ENCODE results near the gene DYSF. TPM values are rescaled to one million over a fixed set of nuclear protein-coding genes. Genes with fewer than 3 reads are reported as not detected.

DYSF gene
- total and polyA plus RNA-seq, 2 donors from 2014 or later = 11.3 to 19.8 TPM

DNA sequence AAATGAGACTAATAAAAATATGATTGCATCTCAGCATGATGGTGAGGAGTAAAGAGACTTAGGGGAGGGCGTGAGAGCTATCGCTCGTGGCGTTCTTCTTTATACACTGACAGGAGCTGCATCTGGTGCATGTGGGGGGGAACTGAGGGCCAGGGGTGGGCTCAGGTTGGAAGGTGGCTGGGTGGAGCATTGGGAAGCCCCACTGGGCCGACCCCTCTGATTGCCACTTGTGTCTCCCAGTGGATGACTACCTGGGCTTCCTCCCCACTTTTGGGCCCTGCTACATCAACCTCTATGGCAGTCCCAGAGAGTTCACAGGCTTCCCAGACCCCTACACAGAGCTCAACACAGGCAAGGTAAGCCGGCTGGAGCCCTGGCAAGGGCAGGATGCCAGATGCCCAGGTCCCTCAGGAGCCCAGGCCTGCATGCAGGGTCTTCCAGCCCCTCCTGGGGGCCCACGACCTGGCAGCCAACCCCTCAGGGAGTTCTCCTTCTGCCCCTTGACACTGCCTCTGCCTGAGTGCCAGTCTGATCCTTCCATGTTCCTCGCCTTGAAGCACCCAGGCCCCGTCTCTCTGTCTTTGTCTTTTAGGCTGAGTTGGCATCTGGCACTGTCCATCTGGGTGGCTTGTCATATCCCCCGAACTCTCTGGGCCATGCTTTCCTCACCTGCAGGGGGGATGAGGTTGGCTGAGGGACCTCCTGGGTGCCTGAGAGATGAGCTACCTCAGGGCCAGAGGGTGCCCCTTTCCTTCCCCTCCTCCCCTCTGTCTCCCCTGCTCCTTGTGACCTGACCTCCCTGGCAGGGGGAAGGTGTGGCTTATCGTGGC lies 97.7 kb downstream of the DYSF start:
- Histone ChIP-seq H3K36me3 (ENCODE audit: control insufficient read depth in 2 of 3, insufficient read depth in 3 of 3, low read length in 3 of 3) (no peaks in the 10 kb centered on the region), H3K9ac (ENCODE audit: low read length in 3 of 3) (no peak overlapping the region), H3K27me3 (ENCODE audit: control insufficient read depth, insufficient read depth, low read length) (peaks cover under 1% of the 10 kb centered on the region), H3K4me1 (ENCODE audit: control insufficient read depth in 2 of 3, insufficient read depth in 2 of 3, low read depth in 1 of 3, low read length in 3 of 3) (peaks cover 0 to 9% (median 3%) of the 10 kb centered on the region in 3 donors), H3K9me3 (ENCODE audit: control insufficient read depth in 2 of 3, insufficient read depth in 1 of 3, low read length in 3 of 3) (no peaks in the 10 kb centered on the region), H3K4me3 (ENCODE audit: low read length in 3 of 3) (no peak overlapping the region), H3K27ac (ENCODE audit: low read depth in 2 of 2, low read length in 2 of 2) (no peak overlapping the region)
- TF ChIP-seq, protein P1, sequence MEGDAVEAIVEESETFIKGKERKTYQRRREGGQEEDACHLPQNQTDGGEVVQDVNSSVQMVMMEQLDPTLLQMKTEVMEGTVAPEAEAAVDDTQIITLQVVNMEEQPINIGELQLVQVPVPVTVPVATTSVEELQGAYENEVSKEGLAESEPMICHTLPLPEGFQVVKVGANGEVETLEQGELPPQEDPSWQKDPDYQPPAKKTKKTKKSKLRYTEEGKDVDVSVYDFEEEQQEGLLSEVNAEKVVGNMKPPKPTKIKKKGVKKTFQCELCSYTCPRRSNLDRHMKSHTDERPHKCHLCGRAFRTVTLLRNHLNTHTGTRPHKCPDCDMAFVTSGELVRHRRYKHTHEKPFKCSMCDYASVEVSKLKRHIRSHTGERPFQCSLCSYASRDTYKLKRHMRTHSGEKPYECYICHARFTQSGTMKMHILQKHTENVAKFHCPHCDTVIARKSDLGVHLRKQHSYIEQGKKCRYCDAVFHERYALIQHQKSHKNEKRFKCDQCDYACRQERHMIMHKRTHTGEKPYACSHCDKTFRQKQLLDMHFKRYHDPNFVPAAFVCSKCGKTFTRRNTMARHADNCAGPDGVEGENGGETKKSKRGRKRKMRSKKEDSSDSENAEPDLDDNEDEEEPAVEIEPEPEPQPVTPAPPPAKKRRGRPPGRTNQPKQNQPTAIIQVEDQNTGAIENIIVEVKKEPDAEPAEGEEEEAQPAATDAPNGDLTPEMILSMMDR (IDR thresholded peaks at IDR 0.05; ENCODE audit: borderline replicate concordance, extremely low read depth, insufficient read depth) = no peak
- intact Hi-C loops (cut with DNase I) = loop anchor here (10.0 kb wide), 1 partner anchor 1034 kb away; no protein-coding TSS in a partner anchor
- DNase-seq = peak in 1 of 5 donors; percentile 31
- no peak for FAIRE-seq

DNA sequence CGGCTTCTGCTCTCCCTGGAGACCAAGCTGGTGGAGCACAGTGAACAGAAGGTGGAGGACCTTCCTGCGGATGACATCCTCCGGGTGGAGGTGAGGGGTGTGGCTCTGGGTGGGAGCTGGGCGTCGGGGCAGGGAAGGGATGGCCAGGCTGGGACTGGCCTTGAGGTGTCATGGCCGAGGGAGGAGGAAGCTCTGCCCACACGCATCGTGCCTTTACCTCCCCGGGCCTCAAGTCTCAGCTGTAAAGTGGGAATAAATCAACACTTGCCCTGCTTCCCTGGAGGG lies 98.2 kb downstream of the DYSF start:
- Histone ChIP-seq H3K27me3 (ENCODE audit: control insufficient read depth, insufficient read depth, low read length) (no peaks in the 10 kb centered on the region), H3K4me1 (ENCODE audit: control insufficient read depth in 2 of 3, insufficient read depth in 2 of 3, low read depth in 1 of 3, low read length in 3 of 3) (peaks cover 0 to 14% (median 3%) of the 10 kb centered on the region in 3 donors), H3K36me3 (ENCODE audit: control insufficient read depth in 2 of 3, insufficient read depth in 3 of 3, low read length in 3 of 3) (no peaks in the 10 kb centered on the region), H3K9me3 (ENCODE audit: control insufficient read depth in 2 of 3, insufficient read depth in 1 of 3, low read length in 3 of 3) (no peaks in the 10 kb centered on the region), H3K9ac (ENCODE audit: low read length in 3 of 3) (no peak overlapping the region), H3K27ac (ENCODE audit: low read depth in 2 of 2, low read length in 2 of 2) (no peak overlapping the region), H3K4me3 (ENCODE audit: low read length in 3 of 3) (no peak overlapping the region)
- DNase-seq (peak in 1 of 5 donors; percentile 60), FAIRE-seq (no peak)
- TF ChIP-seq, protein P1 (IDR thresholded peaks at IDR 0.05; ENCODE audit: borderline replicate concordance, extremely low read depth, insufficient read depth) = no peak
- intact Hi-C loops (cut with DNase I) = loop anchor here (10.0 kb wide), 1 partner anchor 1033 kb away; no protein-coding TSS in a partner anchor

DNA sequence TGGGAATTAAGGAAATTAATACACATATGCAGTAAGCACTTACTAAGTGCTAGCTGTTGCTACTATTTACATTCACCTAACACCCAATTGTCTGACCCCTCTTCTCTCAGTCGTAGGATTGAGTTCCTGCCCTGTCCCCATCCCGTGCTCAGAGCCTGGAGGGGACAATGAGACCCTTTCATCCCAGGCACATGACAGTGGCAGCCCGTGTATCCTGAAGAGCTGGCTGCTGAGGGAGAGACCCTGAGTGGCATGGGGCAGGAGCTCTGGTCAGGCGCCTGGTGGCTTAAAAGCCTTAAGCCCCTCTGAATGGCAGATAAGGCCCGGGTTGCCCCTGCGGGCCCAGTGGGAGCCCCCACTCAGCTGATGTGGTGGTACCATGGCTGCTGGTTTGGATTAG lies 99.0 kb downstream of the DYSF start:
- intact Hi-C loops (cut with DNase I) = loop anchor here (10.0 kb wide), 1 partner anchor 1032 kb away; no protein-coding TSS in a partner anchor
- FAIRE-seq = no peak

More for the DNA sequence above, 99.0 kb downstream of the DYSF start:
- Histone ChIP-seq H3K4me1 (ENCODE audit: control insufficient read depth in 2 of 3, insufficient read depth in 2 of 3, low read depth in 1 of 3, low read length in 3 of 3) (peaks cover 0 to 14% (median 3%) of the 10 kb centered on the region in 3 donors), H3K4me3 (ENCODE audit: low read length in 3 of 3) (no peak overlapping the region), H3K36me3 (ENCODE audit: control insufficient read depth in 2 of 3, insufficient read depth in 3 of 3, low read length in 3 of 3) (no peaks in the 10 kb centered on the region), H3K9ac (ENCODE audit: low read length in 3 of 3) (no peak overlapping the region), H3K9me3 (ENCODE audit: control insufficient read depth in 2 of 3, insufficient read depth in 1 of 3, low read length in 3 of 3) (no peaks in the 10 kb centered on the region), H3K27ac (ENCODE audit: low read depth in 2 of 2, low read length in 2 of 2) (no peak overlapping the region), H3K27me3 (ENCODE audit: control insufficient read depth, insufficient read depth, low read length) (no peaks in the 10 kb centered on the region)
- DNase-seq = peak in 1 of 5 donors; percentile 37
- TF ChIP-seq, protein P1 (IDR thresholded peaks at IDR 0.05; ENCODE audit: borderline replicate concordance, extremely low read depth, insufficient read depth) = no peak

All from kidney (tissue), 14 donors.